Muscle layer of colon (tissue), 2 donors: ENCODE measurements around the gene PARVB.

Experiments
- H3K27ac ChIP-seq: one replicate; pipeline ENCODE4 v1.7.0; 2013; ENCODE audit warnings: low read depth, mild to moderate bottlenecking, low read length, moderate library complexity
- H3K27me3 ChIP-seq, 2 donors: one replicate each; pipeline ENCODE4 v1.7.0; 2013; ENCODE audit warnings: low read length in 2 of 2, mild to moderate bottlenecking in 2 of 2; ENCODE audit not compliant: insufficient read depth in 2 of 2, control insufficient read depth in 1 of 2
- H3K36me3 ChIP-seq: one replicate; pipeline ENCODE4 v1.7.0; 2013; ENCODE audit warnings: mild to moderate bottlenecking, low read length; ENCODE audit not compliant: insufficient read depth
- H3K4me1 ChIP-seq: one replicate; pipeline ENCODE4 v1.7.0; 2013; ENCODE audit warnings: mild to moderate bottlenecking, low read length; ENCODE audit not compliant: insufficient read depth
- H3K4me3 ChIP-seq, 2 donors: one replicate each; pipeline ENCODE4 v1.7.0; 2013; ENCODE audit warnings: low read length in 2 of 2, low read depth in 1 of 2, mild to moderate bottlenecking in 1 of 2, moderate library complexity in 1 of 2
- H3K9ac ChIP-seq: one replicate; pipeline ENCODE4 v1.7.0; 2013; ENCODE audit warnings: low read length
- H3K9me3 ChIP-seq: one replicate; pipeline ENCODE4 v1.7.0; 2013; ENCODE audit warnings: mild to moderate bottlenecking, low read length
- donor health status: abdominal sarcoma.
- donor health status: Adenocarcinoma of cecum.

PARVB gene

DNA sequence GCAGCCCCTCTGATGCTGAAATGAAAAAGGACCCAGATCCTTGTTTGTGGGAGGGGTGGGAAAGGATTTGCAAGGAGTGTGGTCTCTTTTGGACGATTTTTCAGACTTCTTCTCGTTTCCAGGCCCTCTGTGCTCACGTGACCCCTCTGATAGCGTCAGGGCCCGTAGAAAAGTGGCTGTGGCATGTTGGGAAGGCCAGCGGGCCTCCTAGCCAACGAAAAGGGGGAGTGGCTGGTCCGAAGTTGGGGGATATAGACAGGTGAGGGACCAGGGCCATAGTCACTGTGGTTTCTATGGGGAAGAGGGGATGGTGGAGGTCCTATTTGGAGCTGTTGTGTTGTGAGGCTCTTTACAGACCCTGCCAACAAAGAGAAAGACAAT is 6.6 kb downstream of the PARVB start:
- H3K4me1 ChIP-seq, result peaks cover 5% of the 10 kb centered on the region
- no peak overlapping the region for H3K9ac ChIP-seq
- no peaks in the 10 kb centered on the region for H3K9me3 ChIP-seq
- no peaks in the 10 kb centered on the region for H3K36me3 ChIP-seq
- H3K27ac ChIP-seq, result no peak overlapping the region
- H3K27me3 ChIP-seq, result no peaks in the 10 kb centered on the region
- H3K4me3 ChIP-seq, result no peak overlapping the region

DNA sequence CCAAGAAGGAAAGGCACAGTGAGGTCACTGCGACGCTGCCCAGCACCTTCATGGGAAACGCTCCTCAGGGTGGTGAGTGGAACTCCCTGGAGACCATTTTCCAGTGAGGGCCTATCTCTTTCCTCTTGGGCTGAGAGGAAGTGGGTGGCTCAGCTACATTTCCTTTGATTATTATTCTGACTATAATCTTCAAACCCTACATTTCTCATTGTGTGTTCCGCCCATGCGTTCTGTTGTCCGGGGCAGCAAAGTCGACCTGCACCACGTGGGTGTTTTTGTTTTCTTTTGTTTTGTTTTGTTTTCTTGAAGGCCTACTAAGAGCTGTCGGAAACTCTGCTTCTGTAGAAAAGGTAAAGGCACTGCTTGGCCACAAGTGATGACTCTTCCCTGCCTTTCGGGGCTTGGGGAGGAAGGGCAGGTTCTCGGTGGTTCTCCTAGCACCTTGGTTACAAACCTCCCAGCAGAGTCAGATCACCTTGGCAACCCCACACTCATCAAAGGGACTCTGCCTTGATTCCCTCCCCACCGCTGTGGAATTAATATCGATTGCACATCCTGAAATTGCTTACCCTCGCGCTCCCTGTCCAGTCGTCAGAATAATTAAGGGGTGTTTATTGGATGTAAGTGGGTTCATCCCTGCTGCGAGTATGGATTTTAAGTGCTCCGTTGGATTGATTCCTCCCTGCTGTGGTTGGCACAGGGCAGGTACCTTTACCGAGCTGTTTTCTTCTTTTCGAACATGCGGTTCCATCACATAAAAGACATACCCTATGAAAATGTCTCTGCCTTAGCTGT is 7.3 kb downstream of the PARVB start:
- no peak overlapping the region for H3K9ac ChIP-seq
- H3K4me3 ChIP-seq, result no peak overlapping the region
- no peaks in the 10 kb centered on the region for H3K36me3 ChIP-seq
- no peaks in the 10 kb centered on the region for H3K27me3 ChIP-seq
- H3K27ac ChIP-seq, result no peak overlapping the region
- no peaks in the 10 kb centered on the region for H3K9me3 ChIP-seq
- H3K4me1 ChIP-seq, result peaks cover 3% of the 10 kb centered on the region

DNA sequence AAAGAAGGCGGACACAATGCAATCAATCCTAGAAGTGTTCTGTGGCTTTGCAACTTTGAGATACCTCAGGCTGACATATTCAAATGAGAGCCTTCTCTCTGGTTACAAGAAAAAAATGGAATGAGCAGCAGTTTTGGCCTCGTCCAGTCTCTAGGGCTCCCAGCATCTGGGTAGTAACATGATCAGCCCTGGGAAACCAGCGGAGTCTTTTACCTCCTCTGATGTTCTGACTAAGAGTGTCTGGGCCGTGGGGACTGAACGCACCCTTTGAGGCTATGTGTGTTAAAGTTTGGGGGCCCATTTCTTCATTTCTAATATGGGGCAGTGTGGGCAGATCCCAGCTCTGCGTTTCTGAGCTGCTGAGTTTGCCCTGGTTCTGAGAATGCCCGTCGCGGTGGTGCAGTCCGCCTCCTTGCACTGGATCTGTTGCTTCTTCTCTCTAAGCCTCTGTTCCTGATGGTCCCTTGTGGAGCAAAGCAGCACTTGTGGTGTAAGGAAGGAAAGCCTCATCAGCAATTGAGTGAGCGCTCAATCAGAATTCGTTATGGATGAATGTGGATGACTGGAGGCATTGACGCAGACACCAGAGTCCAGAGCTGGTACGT is 8.1 kb downstream of the PARVB start:
- Histone ChIP-seq H3K36me3 (no peaks in the 10 kb centered on the region), H3K4me3 (no peak overlapping the region), H3K27me3 (no peaks in the 10 kb centered on the region), H3K4me1 (peaks cover 5% of the 10 kb centered on the region), H3K9me3 (no peaks in the 10 kb centered on the region), H3K9ac (no peak overlapping the region), H3K27ac (no peak overlapping the region)

DNA sequence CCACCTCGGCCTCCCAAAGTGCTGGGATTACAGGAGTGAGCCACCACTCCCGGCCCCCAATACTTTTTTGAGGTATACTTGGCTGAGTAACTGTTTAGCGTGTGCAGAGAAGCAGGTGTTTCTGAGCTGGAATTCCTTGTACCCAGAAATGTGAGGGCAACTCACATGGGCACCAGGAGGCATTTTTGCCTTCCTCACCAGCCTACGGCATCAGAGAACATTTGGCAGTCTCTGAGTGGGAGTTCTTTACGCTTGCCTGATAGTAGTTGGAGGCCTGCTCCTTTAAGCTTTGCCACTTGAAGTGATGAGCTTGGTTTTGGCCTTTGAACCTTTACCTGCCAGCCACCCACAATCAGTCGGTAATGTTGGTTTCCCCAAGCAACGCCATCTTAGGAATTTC is 9.2 kb downstream of the PARVB start:
- H3K36me3 ChIP-seq, result no peaks in the 10 kb centered on the region
- H3K4me3 ChIP-seq, result no peak overlapping the region
- H3K9me3 ChIP-seq, result no peaks in the 10 kb centered on the region
- no peak overlapping the region for H3K9ac ChIP-seq
- H3K27me3 ChIP-seq, result no peaks in the 10 kb centered on the region
- H3K4me1 ChIP-seq, result peaks cover 15% of the 10 kb centered on the region
- no peak overlapping the region for H3K27ac ChIP-seq

DNA sequence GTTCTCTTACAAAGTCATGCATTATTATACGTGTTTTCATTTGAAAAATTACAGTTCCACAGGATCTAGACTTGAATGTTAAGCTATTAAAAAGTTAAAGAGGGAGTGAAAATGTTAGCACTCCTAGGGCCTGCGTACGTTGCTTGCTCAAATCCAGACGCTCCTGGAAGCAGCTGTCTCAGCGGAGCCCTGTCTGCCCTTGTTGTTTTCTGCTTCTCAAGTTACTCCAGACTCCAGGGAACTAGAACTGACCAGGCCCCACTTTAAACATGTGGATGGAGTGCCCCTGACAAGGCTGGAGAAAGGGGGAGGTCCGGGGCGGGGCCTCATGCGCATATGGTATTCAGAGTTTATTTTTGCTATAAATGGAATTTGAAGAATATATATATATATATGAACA is 9.6 kb downstream of the PARVB start:
- H3K36me3 ChIP-seq, result no peaks in the 10 kb centered on the region
- no peak overlapping the region for H3K9ac ChIP-seq
- no peak overlapping the region for H3K4me3 ChIP-seq
- H3K9me3 ChIP-seq, result no peaks in the 10 kb centered on the region
- peaks cover 15% of the 10 kb centered on the region for H3K4me1 ChIP-seq
- no peak overlapping the region for H3K27ac ChIP-seq
- H3K27me3 ChIP-seq, result no peaks in the 10 kb centered on the region

DNA sequence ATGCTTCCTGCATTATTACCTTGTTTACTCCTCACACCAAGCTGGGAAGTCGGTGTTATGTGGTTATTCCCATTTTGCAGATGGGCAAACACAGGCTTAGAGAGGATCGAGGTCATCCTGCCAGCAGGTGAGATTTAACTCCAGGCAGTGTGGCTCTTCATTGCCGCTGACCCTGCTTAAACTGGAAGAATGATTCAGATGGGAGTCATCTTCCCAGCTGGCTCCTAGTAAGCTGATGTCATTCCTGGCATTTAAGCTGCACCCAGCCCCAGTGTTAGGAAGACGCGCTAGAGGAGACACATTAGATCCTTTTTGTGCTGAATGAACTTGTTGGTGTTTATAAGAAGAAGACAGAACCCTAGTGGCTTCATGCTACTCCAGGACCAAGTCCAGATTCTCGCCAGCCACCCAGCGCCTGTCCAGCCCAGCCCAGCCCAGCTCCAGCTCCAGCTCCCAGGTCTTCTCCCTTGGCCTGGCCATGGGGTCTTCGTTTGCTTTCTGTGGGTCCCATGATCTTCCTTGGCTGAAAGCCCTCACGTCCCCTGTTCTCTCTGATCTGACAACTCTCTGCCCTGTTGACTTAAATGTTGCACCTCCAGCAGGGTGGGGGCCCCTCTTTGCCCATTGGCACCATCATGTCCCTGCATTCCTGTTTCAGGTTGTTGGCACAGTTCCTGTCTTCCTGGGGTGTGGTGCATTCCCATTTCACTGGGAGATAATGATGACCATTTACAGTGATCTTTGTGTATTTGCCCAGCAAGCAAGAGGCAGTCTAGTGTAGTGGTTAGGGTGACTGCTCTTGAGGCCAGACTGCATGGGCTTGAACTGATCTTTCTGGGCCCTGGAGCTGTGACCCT is 13.6 kb downstream of the PARVB start:
- Histone ChIP-seq H3K4me1 (peaks cover 12% of the 10 kb centered on the region), H3K4me3 (no peak overlapping the region), H3K27me3 (no peaks in the 10 kb centered on the region), H3K9me3 (no peaks in the 10 kb centered on the region), H3K27ac (peak overlapping the region; percentile 53), H3K36me3 (no peaks in the 10 kb centered on the region), H3K9ac (no peak overlapping the region)

DNA sequence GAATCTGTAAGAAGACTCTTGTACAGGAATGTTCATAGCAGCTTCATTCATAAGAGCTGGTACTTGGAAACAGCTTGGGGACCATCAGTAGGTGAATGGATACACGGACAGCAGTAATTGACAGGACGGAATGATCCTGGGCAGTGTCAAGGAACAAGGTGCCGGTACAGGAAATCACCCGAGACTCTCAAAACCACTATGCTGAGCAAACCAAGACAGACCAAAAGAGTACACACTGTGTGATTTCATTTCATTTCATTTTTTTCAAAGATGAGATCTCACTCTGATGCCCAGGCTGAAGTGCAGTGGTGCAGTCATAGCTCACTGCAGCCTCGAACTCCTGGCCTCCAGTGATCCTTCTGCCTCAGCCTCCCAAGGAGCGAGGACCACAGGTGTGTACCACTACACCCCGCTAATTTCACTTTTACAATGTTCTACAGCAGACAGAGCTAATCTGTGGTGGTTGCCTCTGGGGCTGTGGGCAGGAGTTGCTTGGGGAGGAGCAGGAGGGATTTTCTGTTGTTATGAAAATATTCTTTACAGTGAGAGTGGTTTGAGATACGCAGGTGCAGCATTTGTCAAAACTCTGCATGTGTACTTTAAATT is 15.6 kb downstream of the PARVB start:
- no peaks in the 10 kb centered on the region for H3K36me3 ChIP-seq
- no peaks in the 10 kb centered on the region for H3K9me3 ChIP-seq
- no peak overlapping the region for H3K9ac ChIP-seq
- H3K27ac ChIP-seq, result no peak overlapping the region
- peaks cover 12% of the 10 kb centered on the region for H3K4me1 ChIP-seq
- no peaks in the 10 kb centered on the region for H3K27me3 ChIP-seq
- no peak overlapping the region for H3K4me3 ChIP-seq

DNA sequence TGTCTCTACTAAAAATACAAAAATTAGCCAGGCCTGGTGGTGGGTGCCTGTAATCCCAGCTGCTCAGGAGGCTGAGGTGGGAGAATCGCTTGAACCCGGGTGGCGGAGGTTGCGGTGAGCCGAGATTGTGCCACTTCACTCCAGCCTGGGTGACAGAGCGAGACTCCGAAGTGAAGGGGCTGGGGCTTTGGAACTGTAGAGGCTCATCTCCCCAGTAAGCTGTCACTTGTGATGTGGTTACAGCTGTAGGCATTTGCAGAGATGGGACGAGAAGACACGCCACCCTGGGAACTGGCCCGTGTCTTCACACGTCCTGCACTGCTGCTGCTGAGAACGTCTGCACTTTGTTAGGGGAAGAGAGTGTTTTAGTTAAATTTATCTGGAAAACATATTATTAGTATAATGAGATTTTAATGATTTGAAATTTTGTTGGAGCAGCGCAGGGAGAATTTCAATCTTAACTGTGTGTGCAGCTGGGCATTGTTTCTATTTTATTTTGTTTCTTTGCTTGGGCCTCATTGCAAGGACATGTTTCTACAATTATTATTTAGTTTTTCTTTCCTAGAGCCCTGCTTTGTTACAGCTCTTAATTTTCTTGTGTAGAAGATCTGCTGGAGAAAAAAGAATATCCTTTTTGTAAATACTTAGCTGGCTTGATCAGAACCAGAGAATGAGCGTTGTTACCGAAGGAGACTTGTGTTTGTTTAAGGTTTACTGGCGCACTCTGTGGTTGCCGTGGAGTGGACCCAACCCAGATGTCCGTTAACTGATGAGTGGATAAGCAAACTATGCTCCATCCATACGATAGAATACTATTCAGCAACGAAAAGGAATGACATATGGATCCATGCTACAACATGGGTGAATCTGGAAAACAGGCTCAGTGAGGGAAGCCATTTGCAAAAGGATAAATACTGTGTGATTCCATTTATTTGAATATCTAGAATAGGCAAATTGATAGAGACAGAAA is 18.4 kb downstream of the PARVB start:
- H3K9ac ChIP-seq, result no peak overlapping the region
- H3K4me1 ChIP-seq, result peaks cover 7% of the 10 kb centered on the region
- peak overlapping the region; percentile 13 for H3K27ac ChIP-seq
- H3K4me3 ChIP-seq, result no peak overlapping the region
- peaks cover 4% of the 10 kb centered on the region for H3K36me3 ChIP-seq
- no peaks in the 10 kb centered on the region for H3K27me3 ChIP-seq
- H3K9me3 ChIP-seq, result no peaks in the 10 kb centered on the region

DNA sequence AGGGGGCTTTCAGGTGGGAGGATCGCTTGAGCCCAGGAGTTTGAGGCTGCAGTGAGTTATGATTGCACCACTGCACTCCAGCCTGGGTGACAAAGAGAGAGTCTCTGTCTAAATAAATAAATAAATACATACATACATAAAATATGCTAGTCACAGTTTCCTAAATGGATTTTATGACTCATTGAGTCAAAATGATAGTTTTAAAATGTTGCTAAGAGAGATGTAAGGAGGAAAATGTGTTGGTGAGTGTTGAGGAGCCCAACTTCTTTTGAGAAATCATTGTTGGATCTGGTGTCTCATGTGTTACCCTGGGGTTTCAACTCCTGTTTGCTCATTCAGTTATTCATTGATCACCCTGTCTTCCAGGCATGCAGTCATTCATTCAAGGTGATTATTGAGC is 21.0 kb downstream of the PARVB start:
- Histone ChIP-seq H3K4me1 (no peaks in the 10 kb centered on the region), H3K4me3 (no peak overlapping the region), H3K36me3 (peaks cover 4% of the 10 kb centered on the region), H3K9ac (no peak overlapping the region), H3K27ac (no peak overlapping the region), H3K9me3 (no peaks in the 10 kb centered on the region), H3K27me3 (no peaks in the 10 kb centered on the region)

DNA sequence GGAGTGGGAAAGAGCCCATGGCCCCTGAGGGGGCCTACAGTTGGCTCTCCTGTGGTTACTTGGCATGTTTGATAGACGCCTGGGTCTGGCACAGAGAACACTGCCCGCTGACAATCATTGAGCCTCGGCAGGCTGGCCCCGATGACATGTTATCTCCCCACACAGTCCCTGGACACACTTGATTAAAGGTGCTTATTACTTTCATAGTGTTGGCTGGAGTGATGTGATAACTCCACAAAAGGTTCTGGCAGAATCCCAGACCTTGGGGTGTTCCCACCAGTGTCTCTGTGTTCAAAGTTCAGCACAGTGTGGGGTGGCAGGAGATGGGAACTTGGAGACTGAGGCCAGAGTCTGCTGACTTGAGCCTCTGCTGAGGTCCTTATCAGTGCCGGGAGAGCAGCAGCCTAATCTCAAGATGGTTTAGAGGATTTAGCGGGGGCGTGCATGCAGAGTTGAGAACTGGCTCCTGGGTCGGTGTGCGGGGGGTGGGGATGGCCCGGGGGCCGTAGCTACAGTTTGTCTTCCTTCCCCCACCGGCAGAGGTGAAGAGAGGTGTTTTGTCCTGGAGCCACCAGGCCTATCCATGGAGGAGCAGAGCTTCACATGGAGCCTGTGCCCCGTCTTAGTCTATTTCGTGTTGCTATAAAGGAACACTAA is 22.5 kb downstream of the PARVB start:
- no peak overlapping the region for H3K27ac ChIP-seq
- H3K9ac ChIP-seq, result no peak overlapping the region
- peaks cover 4% of the 10 kb centered on the region for H3K36me3 ChIP-seq
- no peaks in the 10 kb centered on the region for H3K9me3 ChIP-seq
- no peaks in the 10 kb centered on the region for H3K4me1 ChIP-seq
- no peaks in the 10 kb centered on the region for H3K27me3 ChIP-seq
- H3K4me3 ChIP-seq, result no peak overlapping the region
